Measurements from ENCODE around the gene FAM174B.
"Not testable (repeated sequence)": the region's sequence is repeated elsewhere in the genome, so short reads cannot be mapped to it uniquely, and the experiment has no call there.

The FAM174B gene

DNA sequence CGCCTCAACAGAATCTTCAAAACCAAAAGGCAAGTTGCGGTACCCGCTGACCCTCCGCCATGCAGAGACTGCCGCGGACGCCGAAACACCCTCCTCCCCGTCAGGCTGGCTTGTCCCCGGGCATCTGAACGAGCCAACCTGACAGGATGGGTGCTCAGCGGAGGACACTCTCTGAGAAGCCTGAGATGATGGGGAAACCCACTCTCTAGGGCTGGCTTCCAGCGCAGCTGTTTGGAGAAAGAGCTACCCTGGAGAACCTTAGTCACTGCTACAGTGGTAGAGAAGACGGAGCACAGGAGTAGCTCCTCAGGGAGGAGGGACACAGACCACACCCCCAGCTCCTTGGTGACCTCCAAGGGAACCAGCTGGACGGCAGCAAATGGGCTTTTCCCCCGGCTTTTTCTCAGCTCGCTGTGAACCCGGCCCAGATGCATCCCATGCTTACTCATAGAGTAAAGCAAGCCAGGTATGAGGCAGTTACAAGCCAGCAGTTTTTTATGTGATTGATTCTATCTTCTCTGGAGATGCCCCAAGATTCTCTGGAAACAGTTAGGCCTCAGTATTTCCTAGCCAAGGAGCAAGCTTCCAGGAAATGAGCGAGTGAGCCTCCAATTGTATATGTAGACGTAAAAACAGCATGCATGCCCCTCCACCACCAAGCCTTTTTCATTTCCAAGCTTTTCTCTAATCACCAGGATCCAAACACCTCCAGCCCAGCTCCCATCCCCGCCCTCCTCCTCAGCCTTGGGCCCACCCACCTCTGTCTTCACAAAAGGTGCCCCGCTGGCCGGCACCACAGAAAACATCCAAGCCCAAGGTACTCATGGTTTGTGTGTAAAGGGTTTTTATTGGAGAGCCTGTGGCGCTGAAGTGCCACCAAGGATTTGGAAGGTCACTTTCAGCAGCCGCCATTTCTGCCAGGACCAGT, 38.7 kb downstream of the FAM174B start:
- no peak for DNase-seq

DNA sequence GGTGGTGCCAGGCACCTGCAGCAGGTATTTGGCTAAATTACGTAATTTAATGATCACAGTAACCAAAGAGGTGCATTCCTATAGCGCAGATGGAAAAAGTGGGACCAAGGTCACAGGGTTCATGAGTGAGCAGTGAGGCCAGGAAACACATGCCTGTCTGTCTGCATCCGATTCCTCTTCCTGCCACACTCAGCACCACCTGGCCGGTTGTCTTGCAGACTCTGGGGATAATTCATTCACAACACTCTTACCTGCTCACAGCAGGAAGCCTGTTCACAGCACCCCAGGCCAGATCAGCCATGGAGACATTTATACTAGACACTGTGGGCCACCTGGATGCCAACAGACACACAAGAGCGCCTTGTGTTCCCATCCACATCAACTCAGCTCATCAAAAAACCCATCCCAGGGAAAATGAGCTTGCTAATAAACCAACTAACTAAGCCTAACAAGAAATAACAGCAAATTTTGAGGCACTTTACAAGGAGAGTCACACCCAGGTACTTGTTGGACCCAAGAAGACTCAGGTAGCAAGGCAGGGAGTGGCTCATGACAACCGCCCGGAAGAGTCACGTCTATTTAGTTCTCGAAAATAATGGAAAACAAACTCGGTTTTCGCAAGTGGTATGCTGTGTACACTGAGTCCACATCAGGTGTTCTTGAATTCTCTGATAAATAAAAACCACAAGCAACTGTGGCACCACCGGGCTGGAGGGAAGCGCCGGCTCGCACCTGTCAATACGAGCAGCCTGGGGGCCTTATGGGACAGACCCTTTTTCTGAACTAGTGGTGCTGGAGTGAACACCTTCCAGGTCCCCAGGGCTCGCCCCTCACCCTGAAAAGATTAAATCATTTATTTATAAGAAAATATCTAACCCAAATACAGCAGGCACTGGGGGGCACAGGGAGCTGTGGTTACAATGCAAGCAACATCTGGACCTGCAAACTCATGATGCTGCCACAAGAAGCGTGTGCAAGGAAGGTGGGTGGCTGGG, 40.5 kb downstream of the FAM174B start:
- no peak for DNase-seq

DNA sequence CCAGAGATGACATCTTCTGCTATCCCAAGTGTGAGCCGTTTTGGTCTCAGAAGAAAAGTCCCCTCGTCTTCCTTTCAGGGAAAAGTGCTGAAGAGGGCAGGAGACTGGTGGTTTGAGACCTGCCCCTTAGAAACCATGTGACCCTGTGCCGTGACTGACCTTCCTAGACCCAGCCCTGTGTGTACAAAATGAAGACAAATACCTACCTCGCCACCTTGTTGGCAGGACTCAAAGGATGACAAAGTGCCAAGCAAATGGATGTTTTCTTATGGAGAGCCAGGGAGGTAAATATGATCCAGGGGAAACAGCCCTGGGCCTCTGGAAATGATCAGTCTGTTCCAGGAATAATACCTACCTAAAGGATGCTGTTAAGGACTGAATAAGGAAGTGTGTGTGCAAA, 41.3 kb downstream of the FAM174B start:
- no peak for DNase-seq

DNA sequence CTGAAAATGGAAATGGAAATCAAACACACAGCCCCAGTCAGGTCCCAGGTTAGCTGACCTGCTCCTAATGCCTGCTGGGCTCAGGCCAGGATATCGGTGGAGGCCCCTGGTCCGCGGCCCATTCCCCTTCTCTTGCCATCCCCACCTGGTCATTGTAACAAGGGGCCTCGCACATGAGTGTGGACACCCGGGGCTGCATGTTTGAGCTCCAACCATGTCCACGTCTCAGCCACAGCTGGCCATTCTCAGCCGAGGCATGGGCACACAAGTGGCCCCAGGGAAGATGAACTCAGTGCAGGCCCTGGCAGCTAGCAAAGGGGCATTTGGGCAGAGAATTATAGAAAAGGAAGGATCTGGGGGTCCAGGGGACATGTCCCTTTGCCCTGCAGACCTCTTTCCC, 41.7 kb downstream of the FAM174B start:
- no peak for DNase-seq

DNA sequence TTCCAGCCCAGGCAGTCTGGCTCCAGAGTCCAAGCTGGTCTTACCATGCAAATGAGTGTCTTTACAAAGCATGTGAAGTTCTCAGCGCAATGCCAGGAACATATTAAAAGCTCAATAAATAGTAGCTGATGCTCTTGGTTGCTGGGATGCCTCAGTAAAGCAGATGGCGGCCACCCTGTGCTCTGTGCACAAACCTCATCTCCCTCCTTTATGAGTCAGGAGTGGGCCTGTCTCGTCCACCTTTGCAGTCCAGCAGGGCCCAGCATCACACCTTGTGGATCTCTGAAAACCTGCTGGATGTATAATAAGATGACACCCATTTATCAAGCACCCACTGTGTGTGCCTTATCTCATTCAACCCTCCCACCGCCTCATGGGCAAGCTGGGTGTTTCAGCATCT, 42.7 kb downstream of the FAM174B start:
- no peak for DNase-seq

DNA sequence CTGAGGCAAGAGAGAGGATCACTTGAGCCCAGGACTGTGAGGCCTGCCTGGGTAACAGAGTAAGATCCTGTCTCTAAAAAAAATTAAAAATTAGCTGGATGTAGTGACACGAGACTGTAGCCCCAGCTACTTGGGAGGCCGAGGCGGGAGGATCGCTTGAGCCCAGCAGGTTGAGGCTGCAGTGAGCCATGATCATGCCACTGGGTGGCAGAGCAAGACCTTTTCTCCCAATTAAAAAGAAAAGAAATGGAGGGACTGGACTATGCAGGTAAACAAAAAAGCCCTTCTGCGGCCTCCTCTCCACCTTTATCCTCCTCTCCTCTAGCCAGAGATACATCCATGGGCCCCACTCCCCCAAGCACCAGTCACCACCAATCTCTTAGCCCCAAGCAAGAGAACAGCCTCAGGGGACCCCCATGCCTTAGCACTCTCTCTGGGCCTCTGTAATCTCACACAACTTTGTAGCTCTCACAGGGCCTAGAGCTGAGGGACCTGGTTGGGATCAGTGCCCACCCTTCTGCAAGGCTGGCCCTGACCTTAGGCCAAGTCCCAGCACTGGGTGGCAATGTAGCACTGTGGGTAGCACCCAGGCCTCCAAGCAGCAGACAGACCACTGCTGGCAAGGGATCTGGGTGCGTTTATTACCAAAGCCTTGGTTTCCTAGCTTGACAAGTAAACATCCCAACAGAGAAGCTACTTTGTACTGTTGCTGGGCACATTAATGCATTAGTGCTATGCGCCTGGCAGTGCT, 43.4 kb downstream of the FAM174B start:
- DNase-seq = no peak

DNA sequence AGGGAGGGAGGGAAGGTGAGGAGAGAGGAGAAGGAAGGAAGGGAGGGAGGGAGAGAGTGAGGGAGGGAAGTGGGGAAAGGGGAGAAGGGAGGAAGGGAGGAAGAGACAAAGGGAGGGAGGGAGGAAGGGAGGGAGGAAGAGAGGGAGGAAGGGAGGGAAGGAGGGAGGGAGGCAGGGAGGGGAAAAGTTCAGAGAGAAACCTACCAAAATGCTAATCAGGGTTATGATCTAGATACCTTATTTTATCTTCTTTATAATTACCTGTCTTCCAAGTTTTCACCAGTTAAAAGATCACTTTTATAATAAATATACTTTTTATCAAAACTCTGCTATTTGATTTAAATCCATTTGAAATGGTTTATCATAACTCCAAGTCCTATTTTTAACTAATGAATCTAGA, 44.4 kb downstream of the FAM174B start:
- DNase-seq = no peak

DNA sequence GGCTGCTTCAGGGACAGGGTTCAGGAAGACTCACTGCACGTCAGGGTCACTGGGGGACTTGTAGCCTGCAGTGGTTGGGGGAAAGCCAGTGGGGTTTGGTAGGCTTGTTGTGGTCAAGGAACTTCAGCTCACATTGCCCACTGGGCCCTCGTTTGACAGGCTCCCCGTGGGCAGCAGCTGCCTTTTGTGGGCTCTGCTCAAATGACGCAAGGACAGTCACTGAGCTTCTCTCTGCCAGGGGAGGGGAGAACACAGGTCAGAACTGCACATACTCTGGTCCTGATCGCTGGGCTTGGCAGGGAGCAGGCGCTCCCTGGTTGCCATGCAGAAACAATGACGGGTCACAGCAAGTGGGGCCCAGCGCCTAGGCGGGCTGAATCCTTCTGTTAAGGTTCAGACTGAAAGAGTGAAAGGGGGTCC, 45.5 kb downstream of the FAM174B start:
- no peak for DNase-seq

DNA sequence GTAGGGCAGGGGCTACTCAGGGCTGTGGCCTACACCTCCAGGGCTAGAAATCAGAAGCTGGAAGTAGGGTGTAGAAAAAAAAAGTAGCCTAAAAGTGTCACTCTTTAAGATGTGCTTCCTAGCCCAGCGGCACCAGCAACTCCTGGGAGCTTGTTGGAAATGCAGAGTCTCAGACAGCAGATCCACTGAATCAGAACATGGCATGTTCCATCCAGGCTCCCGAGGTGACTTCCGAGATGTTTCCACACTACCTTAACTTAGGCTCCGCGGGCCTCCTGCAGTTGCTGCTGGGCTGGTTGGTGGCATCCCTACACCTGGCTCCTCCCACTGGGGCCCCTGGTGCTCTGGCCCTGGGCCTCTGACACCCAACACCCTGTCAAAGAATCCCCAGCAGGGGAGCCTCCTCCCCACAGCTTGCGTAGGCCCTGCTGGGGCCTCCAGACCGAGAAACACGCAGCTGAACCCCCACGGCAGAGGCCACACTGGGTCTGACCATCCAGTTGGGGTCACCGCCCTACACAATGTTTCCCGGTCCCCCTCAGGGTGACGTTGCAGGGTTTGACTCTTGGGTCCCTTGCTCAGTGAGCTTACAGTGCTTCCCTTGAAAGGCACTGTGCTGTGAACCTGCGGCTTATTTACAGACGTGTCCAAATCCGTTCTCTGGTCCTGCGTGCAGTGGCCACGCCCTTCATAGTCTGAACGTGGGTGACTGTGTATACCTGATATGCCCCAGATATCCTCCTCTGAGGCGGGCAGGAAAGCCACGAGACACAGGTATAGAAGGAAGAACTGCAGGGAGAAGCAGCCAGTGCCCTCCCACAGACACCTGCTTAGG, 46.5 kb downstream of the FAM174B start:
- no peak for DNase-seq

DNA sequence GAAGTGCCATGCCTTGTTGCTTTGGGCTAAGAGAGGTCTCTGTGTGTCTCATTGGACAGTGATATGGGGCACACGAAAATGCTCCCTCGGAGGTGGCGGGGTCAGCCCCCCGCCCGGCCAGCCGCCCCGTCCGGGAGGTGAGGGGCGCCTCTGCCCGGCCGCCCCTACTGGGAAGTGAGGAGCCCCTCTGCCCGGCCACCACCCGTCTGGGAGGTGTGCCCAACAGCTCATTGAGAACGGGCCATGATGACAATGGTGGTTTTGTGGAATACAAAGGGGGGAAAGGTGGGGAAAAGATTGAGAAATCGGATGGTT, 48.8 kb downstream of the FAM174B start:
- not testable (repeated sequence) for DNase-seq

DNA sequence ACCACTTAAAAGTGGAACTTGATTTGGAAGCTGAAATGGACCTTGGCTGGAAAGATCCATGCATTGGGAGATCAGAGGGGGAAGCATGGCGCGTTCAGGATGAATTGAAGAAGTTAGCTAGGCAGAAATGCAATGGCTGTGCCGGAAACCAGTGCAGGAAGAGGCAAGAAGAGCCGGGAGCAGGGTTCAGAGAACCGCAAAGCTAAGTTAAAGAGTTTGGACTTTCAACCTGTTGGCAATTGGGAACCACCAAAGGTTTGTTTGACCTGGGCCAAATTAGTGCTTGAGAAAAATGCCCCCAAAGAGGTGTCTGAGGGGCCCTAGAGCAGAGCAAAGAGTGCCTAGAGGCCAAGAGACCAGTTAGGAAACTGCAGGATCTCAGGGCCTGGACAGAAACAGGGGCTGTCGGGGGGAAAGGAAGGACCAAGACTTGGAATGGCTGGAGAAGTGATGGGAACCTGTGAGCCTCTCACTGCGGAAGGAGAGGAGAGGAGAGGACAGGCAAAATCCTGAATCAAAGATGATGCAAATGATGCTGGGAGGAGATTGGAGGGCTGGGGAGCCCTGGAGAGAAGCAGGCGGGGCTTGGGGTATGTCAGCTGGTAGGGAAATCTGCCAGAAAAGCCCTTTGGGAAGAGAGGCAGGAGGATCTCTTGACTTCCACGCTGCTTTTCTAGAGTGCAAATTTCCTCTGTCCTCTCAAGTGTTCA, 49.3 kb downstream of the FAM174B start:
- DNase-seq = no peak

DNA sequence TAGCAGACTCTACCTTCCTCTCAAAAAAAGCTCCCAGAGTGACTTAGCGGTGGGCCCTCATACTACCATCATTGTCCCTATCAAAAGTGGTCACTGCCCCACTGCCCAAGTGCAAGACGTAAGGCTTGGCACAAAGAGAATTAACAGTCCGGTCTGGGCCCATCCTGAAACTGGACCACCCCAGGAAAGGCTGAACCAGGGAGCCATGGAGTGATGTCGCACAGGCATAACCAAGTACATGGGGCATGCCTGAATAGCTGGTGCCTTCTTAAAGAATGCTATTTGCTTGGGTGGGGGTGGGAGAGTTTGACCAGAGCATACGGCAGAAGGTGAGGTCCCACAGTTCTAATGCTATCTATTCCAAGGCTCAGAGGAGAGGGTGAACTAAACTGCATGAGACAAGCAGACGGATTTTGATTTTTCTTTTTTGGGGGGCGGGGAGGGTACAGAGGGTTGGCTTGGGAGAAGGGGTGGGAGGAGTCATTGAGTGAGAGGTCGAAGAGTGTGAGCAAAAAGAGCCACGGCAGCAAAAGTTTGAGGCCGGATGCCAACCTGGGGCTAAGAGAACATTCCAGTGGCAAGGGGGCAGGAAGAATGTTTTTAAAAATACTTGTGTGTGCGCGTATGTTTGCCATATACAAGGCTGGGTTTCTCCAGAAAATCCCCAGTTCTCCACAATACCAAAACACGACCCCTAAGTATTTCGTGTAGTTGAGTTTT, 50.2 kb downstream of the FAM174B start:
- no peak for DNase-seq

DNA sequence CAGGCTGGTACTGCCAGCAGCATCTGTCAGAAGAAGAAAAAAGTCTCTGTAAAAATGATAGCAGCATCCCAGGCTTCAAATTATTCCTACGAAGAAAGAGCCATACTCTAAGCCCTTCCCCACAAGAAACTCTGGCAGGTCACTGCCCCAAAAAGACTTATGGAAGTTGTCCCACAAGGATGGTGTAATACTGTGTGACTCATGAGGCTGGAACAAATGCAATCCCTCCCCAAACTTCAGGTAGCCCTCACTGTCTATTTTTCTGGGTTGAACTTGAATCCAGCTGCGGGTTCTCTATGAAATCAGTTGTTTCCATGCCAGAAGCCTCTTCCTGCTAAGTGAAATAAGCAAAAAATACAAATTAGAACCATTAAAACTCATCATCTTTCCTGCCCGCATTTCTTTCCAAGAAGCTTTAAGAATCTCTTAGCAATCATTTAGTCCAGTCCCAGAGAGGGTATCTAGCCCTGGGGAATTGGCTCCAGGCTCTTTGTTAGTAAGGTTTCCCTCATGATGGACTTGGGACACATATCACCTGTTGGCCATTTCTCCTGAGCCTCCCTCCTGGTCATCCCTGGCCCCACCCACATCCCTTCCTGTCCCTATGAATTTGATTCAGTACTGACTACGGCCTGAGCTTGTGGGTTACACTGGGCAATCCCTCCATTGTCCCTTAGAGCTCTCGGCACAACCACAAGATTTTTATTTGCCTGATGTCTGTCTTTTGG, 51.7 kb downstream of the FAM174B start:
- no peak for DNase-seq

DNA sequence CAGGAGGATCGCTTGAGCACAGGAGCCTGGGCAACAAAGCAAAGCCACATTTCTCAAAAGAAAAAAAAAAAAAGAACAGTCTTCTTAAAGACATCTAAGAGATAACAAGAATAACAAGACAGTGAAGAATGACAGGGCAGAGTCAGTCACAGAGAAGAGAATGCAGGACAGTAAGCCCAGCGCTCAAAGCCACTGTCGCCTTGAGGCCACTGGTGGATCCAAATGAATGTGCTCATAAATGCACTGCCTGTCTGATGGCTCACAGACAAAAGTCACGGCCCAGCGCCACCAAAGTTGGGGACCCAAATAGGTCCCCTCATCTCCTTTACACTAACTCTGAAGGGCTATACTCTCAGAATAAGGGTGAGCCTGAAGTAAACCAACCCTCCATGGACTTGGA, 52.3 kb downstream of the FAM174B start:
- no peak for DNase-seq

DNA sequence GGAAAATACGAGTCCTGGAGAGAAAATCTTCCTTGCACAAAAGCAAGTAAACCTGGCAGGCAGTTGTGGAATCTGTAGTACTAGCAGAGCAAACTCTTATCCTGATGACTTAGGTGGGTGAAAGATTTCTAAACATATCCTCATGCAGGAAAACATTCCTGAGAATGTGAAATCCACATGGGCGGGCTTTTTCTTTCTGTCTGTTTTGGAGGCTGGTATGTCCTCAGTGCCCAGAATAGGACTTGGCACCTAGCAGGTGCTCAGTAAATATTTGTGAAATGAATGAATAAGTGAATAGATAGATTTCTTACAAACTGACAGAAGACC, 53.3 kb downstream of the FAM174B start:
- no peak for DNase-seq

DNA sequence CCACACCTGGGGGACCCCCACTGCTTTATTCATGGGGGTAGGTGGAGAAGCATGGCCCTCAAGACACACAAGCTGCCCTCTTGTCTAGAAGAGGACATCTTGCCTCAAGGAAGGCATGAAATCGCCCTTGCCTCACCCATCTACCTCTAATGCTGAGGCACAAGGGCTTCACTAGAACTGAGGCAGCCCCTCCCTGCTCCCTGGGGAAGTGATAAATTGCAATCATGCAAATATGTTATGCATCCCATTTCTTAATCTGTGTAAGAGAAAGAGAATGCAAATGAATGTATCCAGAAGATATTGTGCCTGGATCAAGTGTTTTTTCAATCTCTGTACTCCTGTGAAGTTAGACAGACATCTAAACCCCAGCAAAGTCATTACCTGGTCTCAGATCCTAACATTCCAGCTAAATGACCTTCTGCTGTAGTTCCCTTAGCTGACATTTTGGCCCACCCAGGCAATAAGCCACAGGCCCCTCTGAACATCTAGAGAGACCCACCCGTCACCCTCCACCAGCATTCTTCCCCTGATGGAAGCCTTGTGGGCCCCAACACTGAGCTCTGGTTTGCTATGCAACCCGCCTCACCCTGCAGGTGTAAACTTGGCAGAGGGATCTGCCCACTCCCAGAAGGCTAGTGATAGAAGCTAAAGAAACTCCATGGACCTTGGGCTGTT, 53.8 kb downstream of the FAM174B start:
- DNase-seq = no peak

DNA sequence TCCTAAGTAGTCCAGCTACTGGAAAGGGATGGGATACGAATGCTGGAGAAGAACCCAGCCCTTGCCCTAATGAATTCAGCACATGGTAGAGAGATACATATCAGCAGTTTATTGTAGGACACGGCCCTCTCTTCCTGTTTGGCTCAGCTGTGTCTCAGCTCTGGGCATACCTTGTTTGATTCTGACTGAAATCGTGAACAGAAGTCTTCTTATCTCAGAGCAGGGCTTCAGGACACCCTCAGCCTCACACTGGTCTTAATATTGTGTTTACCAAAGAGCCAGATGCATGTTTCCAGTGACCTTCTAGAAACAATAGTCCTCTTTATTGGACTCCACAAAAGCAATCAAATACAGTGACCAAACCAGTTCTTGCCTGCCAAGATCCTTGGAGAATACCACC, 54.7 kb downstream of the FAM174B start:
- DNase-seq = no peak

DNA sequence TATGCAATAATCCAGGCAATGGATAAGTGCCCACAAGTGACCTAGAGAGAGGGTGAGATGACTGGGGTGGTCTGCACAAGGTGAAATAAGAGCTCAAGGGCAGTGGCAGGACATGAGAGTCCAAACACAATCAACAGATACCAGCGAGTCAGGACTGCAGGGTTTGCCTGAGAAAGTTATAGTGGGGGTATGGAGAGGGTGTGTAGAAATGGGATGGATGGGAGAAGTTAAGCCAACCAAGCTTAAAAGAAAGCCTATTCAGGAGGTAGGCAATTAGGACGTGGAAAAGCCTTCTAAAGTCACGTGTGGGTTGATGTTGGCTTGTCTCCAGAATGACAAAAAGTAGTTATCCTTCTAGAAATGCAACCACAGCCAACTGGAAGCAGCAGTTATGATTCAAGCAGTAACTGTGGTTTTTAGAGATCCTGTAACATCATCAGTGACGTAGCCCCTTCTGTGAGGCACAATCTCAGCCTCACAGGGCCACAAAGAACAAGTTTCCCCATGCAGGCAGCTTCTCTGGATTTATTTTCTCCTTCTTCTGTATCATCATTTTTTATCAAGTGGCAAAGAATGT, 56.1 kb downstream of the FAM174B start:
- DNase-seq = no peak

DNA sequence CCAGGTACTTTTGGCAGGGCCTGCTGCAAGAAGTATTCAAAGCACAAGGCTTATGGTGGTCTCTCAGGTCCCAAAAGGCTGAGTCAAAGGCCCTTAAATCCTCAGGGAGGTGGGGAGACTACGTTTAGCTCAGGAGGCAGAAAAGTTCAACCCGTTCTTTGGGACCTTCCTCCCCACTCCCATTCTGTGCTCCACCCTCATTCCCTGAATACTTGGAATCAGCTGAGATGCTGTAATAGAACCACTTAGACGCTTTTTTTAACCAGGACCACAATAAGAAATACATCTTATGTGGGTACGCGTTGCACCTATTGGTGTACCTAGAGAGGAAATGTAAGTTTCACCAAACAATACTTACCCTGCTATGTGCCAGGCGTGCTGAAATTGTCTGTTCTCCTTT, 58.0 kb downstream of the FAM174B start:
- no peak for DNase-seq

All from SW 1271 (cell line).